Activated CD8-positive, alpha-beta T cell treated with anti-CD3 and anti-CD28 coated beads, Interleukin-2, amount 10 ng/mL, durations not matched to agents 7 days and 5 days (primary cell): ENCODE data around the gene PIP5KL1. TPM values are rescaled to one million over a fixed set of nuclear protein-coding genes. Genes with fewer than 3 reads are reported as not detected.

Experiments
- ATAC-seq: fragments of 150-1000 bp; cut with Tn5 transposase; one replicate; pipeline ENCODE4 v1.10.0; 2021; ENCODE audit warnings: moderate library complexity
- CTCF ChIA-PET: fragments of 350-600 bp; sonication (Branson Sonifier 250); formaldehyde crosslinking; loops from one replicate; lab custom pipeline; 2021; ENCODE audit warnings: antibody characterized with exemption; lab: Charles Lee
- POLR2A ChIA-PET: fragments of 350-600 bp; sonication (Branson Sonifier 250); formaldehyde crosslinking; loops from one replicate; lab custom pipeline; 2021; ENCODE audit warnings: antibody characterized with exemption; lab: Charles Lee
- DNase-seq: peaks from one replicate; pipeline ENCODE4 v3.0.0-alpha.2; 2020
- H3K27ac Mint-ChIP-seq: one replicate; pipeline ENCODE4 v1.8.0; 2021; ENCODE audit warnings: mild to moderate bottlenecking, mixed read lengths
- H3K27me3 Mint-ChIP-seq: one replicate; pipeline ENCODE4 v1.8.0; 2021; ENCODE audit warnings: low read depth, mixed read lengths
- H3K36me3 Mint-ChIP-seq: one replicate; pipeline ENCODE4 v1.8.0; 2021; ENCODE audit warnings: low read depth, mixed read lengths
- H3K4me1 Mint-ChIP-seq: one replicate; pipeline ENCODE4 v1.8.0; 2021; ENCODE audit warnings: low read depth, mixed read lengths
- H3K4me3 Mint-ChIP-seq: one replicate; pipeline ENCODE4 v1.8.0; 2021; ENCODE audit warnings: mild to moderate bottlenecking, mixed read lengths
- H3K9me3 Mint-ChIP-seq: one replicate; pipeline ENCODE4 v1.8.0; 2022; ENCODE audit warnings: mixed read lengths; ENCODE audit not compliant: insufficient read depth
- total RNA-seq, 2 experiments: library from RNA; stranded (reverse); gene quantifications; one replicate each; pipeline ENCODE4 v1.2.3, GENCODE V29; 2021

PIP5KL1 gene
- total RNA-seq, 2 experiments from 2014 or later: 2.6 to 2.7 TPM

- H3K27me3 Mint-ChIP-seq: no peaks in the 10 kb centered on the region
- peaks cover 60% of the 10 kb centered on the region for H3K36me3 Mint-ChIP-seq
- ChIA-PET POLR2A (interaction anchor here (0.7 kb wide), 1 partner anchor 32 kb away, joined by 3 read pairs; no protein-coding TSS in a partner anchor), CTCF (interaction anchor here (1.8 to 7.8 kb wide), 3 partner anchors 18 to 179 kb away, joined by 5 to 144 read pairs (median 140); no protein-coding TSS in a partner anchor)
- ATAC-seq (no peak), DNase-seq (no peak)
- H3K9me3 Mint-ChIP-seq: no peaks in the 10 kb centered on the region
- H3K4me3 Mint-ChIP-seq: peak overlapping the region; percentile 10
- peaks cover 54% of the 10 kb centered on the region for H3K4me1 Mint-ChIP-seq
- peak overlapping the region; percentile 14 for H3K27ac Mint-ChIP-seq
These were observed 7.7 kb upstream of the PIP5KL1 start for GRCh38 chr9:127938298-127938690.

- peaks cover 53% of the 10 kb centered on the region for H3K4me1 Mint-ChIP-seq
- peaks cover 58% of the 10 kb centered on the region for H3K36me3 Mint-ChIP-seq
- peak within 1 kb of the TSS; percentile 90 for H3K4me3 Mint-ChIP-seq
- no peaks in the 10 kb centered on the region for H3K9me3 Mint-ChIP-seq
- H3K27ac Mint-ChIP-seq: peak within 1 kb of the TSS; percentile 95
- ChIA-PET CTCF (interaction anchor here (0.9 to 1.5 kb wide), 5 partner anchors 16 to 180 kb away, joined by 3 to 5 read pairs (median 4); no protein-coding TSS in a partner anchor), POLR2A (interaction anchor here (0.6 to 1.5 kb wide), 9 partner anchors 9 to 354 kb away, joined by 3 to 8 read pairs (median 4); no protein-coding TSS in a partner anchor)
- peak; percentile 93 for DNase-seq
- peak; percentile 94 for ATAC-seq
- H3K27me3 Mint-ChIP-seq: no peaks in the 10 kb centered on the region
These were observed 7.1 kb upstream of the PIP5KL1 start, which contains the start of gene DPM2 for GRCh38 chr9:127937388-127938297. TSS of gene DPM2 (minus strand) at chr9:127937854. CDS start at chr9:127937820, 34 bp downstream.

- ChIA-PET CTCF (interaction anchor here (0.8 to 1.5 kb wide), 6 partner anchors 15 to 181 kb away, joined by 3 to 5 read pairs (median 4); no protein-coding TSS in a partner anchor), POLR2A (interaction anchor here (0.6 to 1.5 kb wide), 9 partner anchors 8 to 354 kb away, joined by 3 to 8 read pairs (median 4); no protein-coding TSS in a partner anchor)
- no peaks in the 10 kb centered on the region for H3K27me3 Mint-ChIP-seq
- DNase-seq: no peak
- H3K4me3 Mint-ChIP-seq: peak overlapping the region; percentile 90
- peaks cover 48% of the 10 kb centered on the region for H3K4me1 Mint-ChIP-seq
- peaks cover 52% of the 10 kb centered on the region for H3K36me3 Mint-ChIP-seq
- no peak for ATAC-seq
- H3K27ac Mint-ChIP-seq: peak overlapping the region; percentile 95
- no peaks in the 10 kb centered on the region for H3K9me3 Mint-ChIP-seq
These were observed 6.4 kb upstream of the PIP5KL1 start for GRCh38 chr9:127937056-127937387.

- ChIA-PET CTCF (interaction anchor here (0.8 to 1.5 kb wide), 4 partner anchors 14 to 181 kb away, joined by 3 to 5 read pairs (median 4); no protein-coding TSS in a partner anchor), POLR2A (interaction anchor here (1.3 to 1.5 kb wide), 5 partner anchors 8 to 98 kb away, joined by 3 to 8 read pairs (median 4); no protein-coding TSS in a partner anchor)
- Mint-ChIP-seq H3K4me1 (peaks cover 51% of the 10 kb centered on the region), H3K27ac (peak overlapping the region; percentile 95), H3K27me3 (no peaks in the 10 kb centered on the region), H3K9me3 (no peaks in the 10 kb centered on the region), H3K36me3 (peaks cover 48% of the 10 kb centered on the region), H3K4me3 (peak overlapping the region; percentile 90)
- DNase-seq (no peak), ATAC-seq (no peak)
These were observed 5.8 kb upstream of the PIP5KL1 start for GRCh38 chr9:127936347-127936852.

- H3K27me3 Mint-ChIP-seq: no peaks in the 10 kb centered on the region
- H3K27ac Mint-ChIP-seq: peak overlapping the region; percentile 95
- H3K4me3 Mint-ChIP-seq: peak overlapping the region; percentile 90
- ATAC-seq (no peak), DNase-seq (no peak)
- H3K4me1 Mint-ChIP-seq: peaks cover 57% of the 10 kb centered on the region
- H3K36me3 Mint-ChIP-seq: peaks cover 42% of the 10 kb centered on the region
- POLR2A ChIA-PET: interaction anchor here (1.5 kb wide), 2 partner anchors 11 to 98 kb away, joined by 3 to 4 read pairs; no protein-coding TSS in a partner anchor
- CTCF ChIA-PET: no interaction called here
- no peaks in the 10 kb centered on the region for H3K9me3 Mint-ChIP-seq
These were observed 5.2 kb upstream of the PIP5KL1 start for GRCh38 chr9:127935765-127936221.

GRCh38 chr9:127934986-127935385 is 4.4 kb upstream of the PIP5KL1 start:
- Mint-ChIP-seq H3K27ac (peak overlapping the region; percentile 71), H3K4me1 (peaks cover 61% of the 10 kb centered on the region), H3K36me3 (peaks cover 34% of the 10 kb centered on the region), H3K27me3 (peaks cover 1% of the 10 kb centered on the region), H3K9me3 (no peaks in the 10 kb centered on the region), H3K4me3 (peak overlapping the region; percentile 90)
- DNase-seq: no peak
- no peak for ATAC-seq
- POLR2A ChIA-PET: no interaction called here
- CTCF ChIA-PET: interaction anchor here (0.7 to 1.1 kb wide), 2 partner anchors 14 to 100 kb away, joined by 3 read pairs; no protein-coding TSS in a partner anchor

GRCh38 chr9:127934248-127934647 is 3.7 kb upstream of the PIP5KL1 start:
- H3K9me3 Mint-ChIP-seq: no peaks in the 10 kb centered on the region
- ChIA-PET CTCF (interaction anchor here (1.1 kb wide), 2 partner anchors 8 to 13 kb away, joined by 3 to 4 read pairs; no protein-coding TSS in a partner anchor), POLR2A (no interaction called here)
- H3K36me3 Mint-ChIP-seq: peaks cover 33% of the 10 kb centered on the region
- ATAC-seq: no peak
- peaks cover 66% of the 10 kb centered on the region for H3K4me1 Mint-ChIP-seq
- H3K4me3 Mint-ChIP-seq: no peak overlapping the region
- peak overlapping the region; percentile 63 for H3K27ac Mint-ChIP-seq
- peaks cover 2% of the 10 kb centered on the region for H3K27me3 Mint-ChIP-seq
- no peak for DNase-seq

GRCh38 chr9:127931092-127931881 is 710 bp upstream of the PIP5KL1 start:
- POLR2A ChIA-PET: interaction anchor here (0.5 kb wide), 1 partner anchor 212 kb away, joined by 3 read pairs; no protein-coding TSS in a partner anchor
- CTCF ChIA-PET: interaction anchor here (1.6 to 2.8 kb wide), 3 partner anchors 10 to 187 kb away, joined by 4 to 21 read pairs (median 15); no protein-coding TSS in a partner anchor
- Mint-ChIP-seq H3K4me3 (peak overlapping the region; percentile 64), H3K9me3 (no peaks in the 10 kb centered on the region), H3K27ac (no peak overlapping the region), H3K27me3 (peaks cover 12% of the 10 kb centered on the region), H3K36me3 (peaks cover 19% of the 10 kb centered on the region), H3K4me1 (peaks cover 71% of the 10 kb centered on the region)
- peak; percentile 44 for DNase-seq
- ATAC-seq: peak; percentile 17

GRCh38 chr9:127929625-127929979 is 975 bp downstream of the PIP5KL1 start:
- no peaks in the 10 kb centered on the region for H3K9me3 Mint-ChIP-seq
- ChIA-PET POLR2A (interaction anchor here (1.1 to 2.1 kb wide), 4 partner anchors 8 to 30 kb away, joined by 3 to 8 read pairs (median 4); partner anchors contain the start of genes DPM2 and ST6GALNAC6), CTCF (interaction anchor here (1.2 to 2.8 kb wide), 5 partner anchors 8 to 195 kb away, joined by 5 to 21 read pairs (median 5); partner anchors contain the start of gene TOR2A)
- H3K4me1 Mint-ChIP-seq: peaks cover 59% of the 10 kb centered on the region
- no peak overlapping the region for H3K27ac Mint-ChIP-seq
- no peak for ATAC-seq
- peak overlapping the region; percentile 31 for H3K4me3 Mint-ChIP-seq
- peaks cover 10% of the 10 kb centered on the region for H3K36me3 Mint-ChIP-seq
- no peak for DNase-seq
- H3K27me3 Mint-ChIP-seq: peaks cover 19% of the 10 kb centered on the region
